ENCODE data around the gene PHACTR1. TPM values are rescaled to one million over a fixed set of nuclear protein-coding genes. Genes with fewer than 3 reads are reported as not detected.

The PHACTR1 gene
- total and polyA plus RNA-seq, 9 of the 15 experiments (the other 6 are each of a cell fraction or from before 2014, with no cell fraction given): 11.5 to 32.6 (median 22.0) TPM

DNA sequence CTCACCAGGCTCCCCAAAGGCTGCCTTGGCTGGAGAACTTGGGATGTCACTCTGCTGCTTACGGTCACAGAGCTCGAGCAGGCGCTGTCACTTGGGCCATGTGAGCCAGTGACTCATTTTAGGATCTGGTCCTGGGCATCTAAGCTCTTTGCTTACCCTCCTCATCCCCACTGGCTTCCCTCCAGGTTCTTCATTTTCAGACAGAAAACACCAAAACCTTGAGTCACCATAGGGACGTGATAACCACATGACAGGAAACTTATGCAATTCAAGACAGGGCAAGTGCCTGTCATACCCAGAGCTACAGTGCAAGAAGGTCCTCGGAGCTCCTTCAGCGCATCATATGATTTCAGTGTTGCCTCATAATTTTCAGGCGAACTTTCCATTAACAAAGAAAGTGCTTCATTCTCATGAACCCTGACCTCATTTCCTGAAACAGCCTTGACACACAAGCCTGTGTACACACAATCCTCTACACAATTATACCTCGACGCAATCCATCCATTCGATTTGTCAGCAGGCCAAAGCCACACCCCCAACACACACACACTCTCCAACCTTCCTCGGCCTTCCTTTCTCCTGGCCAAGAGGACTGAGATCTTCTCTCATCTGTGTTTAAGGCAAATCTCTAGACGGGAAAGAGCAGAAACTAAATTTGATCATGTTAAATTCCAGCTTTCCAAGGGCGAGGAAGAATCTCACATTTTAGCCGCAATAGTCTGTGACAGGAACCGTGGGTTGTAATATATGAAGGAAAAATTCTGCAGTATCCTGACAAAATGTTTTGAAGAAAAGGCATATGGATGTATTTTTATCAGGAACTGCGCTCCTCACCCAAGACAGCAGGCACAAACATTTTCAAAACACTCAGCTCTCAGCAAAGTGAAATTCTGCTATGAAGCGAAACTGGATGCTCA, 586.4 kb downstream of the PHACTR1 start (continued):
- TF ChIP-seq, protein P1, sequence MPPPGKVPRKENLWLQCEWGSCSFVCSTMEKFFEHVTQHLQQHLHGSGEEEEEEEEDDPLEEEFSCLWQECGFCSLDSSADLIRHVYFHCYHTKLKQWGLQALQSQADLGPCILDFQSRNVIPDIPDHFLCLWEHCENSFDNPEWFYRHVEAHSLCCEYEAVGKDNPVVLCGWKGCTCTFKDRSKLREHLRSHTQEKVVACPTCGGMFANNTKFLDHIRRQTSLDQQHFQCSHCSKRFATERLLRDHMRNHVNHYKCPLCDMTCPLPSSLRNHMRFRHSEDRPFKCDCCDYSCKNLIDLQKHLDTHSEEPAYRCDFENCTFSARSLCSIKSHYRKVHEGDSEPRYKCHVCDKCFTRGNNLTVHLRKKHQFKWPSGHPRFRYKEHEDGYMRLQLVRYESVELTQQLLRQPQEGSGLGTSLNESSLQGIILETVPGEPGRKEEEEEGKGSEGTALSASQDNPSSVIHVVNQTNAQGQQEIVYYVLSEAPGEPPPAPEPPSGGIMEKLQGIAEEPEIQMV (tag; conservative IDR thresholded peaks at IDR 0.05; ENCODE audit: low read depth): no peak
- TF ChIP-seq, protein P2, sequence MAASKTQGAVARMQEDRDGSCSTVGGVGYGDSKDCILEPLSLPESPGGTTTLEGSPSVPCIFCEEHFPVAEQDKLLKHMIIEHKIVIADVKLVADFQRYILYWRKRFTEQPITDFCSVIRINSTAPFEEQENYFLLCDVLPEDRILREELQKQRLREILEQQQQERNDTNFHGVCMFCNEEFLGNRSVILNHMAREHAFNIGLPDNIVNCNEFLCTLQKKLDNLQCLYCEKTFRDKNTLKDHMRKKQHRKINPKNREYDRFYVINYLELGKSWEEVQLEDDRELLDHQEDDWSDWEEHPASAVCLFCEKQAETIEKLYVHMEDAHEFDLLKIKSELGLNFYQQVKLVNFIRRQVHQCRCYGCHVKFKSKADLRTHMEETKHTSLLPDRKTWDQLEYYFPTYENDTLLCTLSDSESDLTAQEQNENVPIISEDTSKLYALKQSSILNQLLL (CRISPR knock-in tag; IDR thresholded peaks at IDR 0.05; ENCODE audit: borderline replicate concordance): no peak
- peak; percentile 72 for TF ChIP-seq MEIS2 (IDR thresholded peaks at IDR 0.05; ENCODE audit: partially characterized antibody)
- no peak; the same call in 1 of the 2 replicates for TF ChIP-seq PHF8 (IDR thresholded peaks at IDR 0.05; ENCODE audit: borderline replicate concordance, low read length)
- TF ChIP-seq ESRRB (CRISPR knock-in tag; IDR thresholded peaks at IDR 0.05; ENCODE audit: borderline replicate concordance): no peak
- no peak for TF ChIP-seq TCF7L2 (IDR thresholded peaks at IDR 0.05; ENCODE audit: low read depth, low read length)
- TF ChIP-seq, protein P3, sequence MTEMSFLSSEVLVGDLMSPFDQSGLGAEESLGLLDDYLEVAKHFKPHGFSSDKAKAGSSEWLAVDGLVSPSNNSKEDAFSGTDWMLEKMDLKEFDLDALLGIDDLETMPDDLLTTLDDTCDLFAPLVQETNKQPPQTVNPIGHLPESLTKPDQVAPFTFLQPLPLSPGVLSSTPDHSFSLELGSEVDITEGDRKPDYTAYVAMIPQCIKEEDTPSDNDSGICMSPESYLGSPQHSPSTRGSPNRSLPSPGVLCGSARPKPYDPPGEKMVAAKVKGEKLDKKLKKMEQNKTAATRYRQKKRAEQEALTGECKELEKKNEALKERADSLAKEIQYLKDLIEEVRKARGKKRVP (CRISPR knock-in tag; IDR thresholded peaks at IDR 0.05): peak; percentile 58
- no peak for TF ChIP-seq TGIF2 (CRISPR knock-in tag; IDR thresholded peaks at IDR 0.05)
- TF ChIP-seq HMG20A (CRISPR knock-in tag; conservative IDR thresholded peaks at IDR 0.05): no peak
- TF ChIP-seq HDAC8 (tag; IDR thresholded peaks at IDR 0.05): no peak
- TF ChIP-seq, protein P4, sequence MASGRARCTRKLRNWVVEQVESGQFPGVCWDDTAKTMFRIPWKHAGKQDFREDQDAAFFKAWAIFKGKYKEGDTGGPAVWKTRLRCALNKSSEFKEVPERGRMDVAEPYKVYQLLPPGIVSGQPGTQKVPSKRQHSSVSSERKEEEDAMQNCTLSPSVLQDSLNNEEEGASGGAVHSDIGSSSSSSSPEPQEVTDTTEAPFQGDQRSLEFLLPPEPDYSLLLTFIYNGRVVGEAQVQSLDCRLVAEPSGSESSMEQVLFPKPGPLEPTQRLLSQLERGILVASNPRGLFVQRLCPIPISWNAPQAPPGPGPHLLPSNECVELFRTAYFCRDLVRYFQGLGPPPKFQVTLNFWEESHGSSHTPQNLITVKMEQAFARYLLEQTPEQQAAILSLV (tag; IDR thresholded peaks at IDR 0.05): 0 out of 2 replicates have a peak, but pooled peaks have one; percentile 6
- TF ChIP-seq, protein P5, sequence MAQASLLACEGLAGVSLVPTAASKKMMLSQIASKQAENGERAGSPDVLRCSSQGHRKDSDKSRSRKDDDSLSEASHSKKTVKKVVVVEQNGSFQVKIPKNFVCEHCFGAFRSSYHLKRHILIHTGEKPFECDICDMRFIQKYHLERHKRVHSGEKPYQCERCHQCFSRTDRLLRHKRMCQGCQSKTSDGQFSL (CRISPR knock-in tag; IDR thresholded peaks at IDR 0.05): no peak
- TF ChIP-seq, protein P5 (tag; IDR thresholded peaks at IDR 0.05): no peak
- no peak for TF ChIP-seq ZNF133 (CRISPR knock-in tag; IDR thresholded peaks at IDR 0.05)
- TF ChIP-seq NELFE (IDR thresholded peaks at IDR 0.05; ENCODE audit: insufficient read depth, insufficient read length): no peak
